Colonic mucosa (tissue), 4 donors: ENCODE results near the gene DCTN1. TPM values are rescaled to one million over a fixed set of nuclear protein-coding genes. Genes with fewer than 3 reads are reported as not detected.
A peak's percentile ranks its signal among the peaks of the same experiment; 100 is the strongest.
"Not testable (repeated sequence)": the region's sequence is repeated elsewhere in the genome, so short reads cannot be mapped to it uniquely, and the experiment has no call there.

Experiments
- DNase-seq: peaks from one replicate; pipeline ENCODE4 v3.0.0-alpha.2; 2020
- H3K27ac ChIP-seq: fragments of 200-600 bp; one replicate; pipeline ENCODE4 v1.8.0; 2021
- H3K27me3 ChIP-seq: fragments of 200-600 bp; one replicate; pipeline ENCODE4 v1.8.0; 2021
- H3K36me3 ChIP-seq: fragments of 200-600 bp; one replicate; pipeline ENCODE4 v1.8.0; 2021
- H3K4me1 ChIP-seq: fragments of 200-600 bp; one replicate; pipeline ENCODE4 v1.8.0; 2021; ENCODE audit warnings: mild to moderate bottlenecking
- H3K4me3 ChIP-seq: fragments of 200-600 bp; one replicate; pipeline ENCODE4 v1.8.0; 2021
- H3K9ac ChIP-seq, 2 donors: one replicate each; pipeline ENCODE4 v1.7.0; 2013; ENCODE audit warnings: control low read depth in 2 of 2, low read depth in 2 of 2, low read length in 2 of 2
- H3K9me3 ChIP-seq: fragments of 200-600 bp; one replicate; pipeline ENCODE4 v1.8.0; 2021
- intact Hi-C: fragments of 100-400 bp; cut with DNase I; formaldehyde crosslinking; loops from one replicate; pipeline ENCODE4 v1.14.1; 2022
- total RNA-seq, 2 donors: library from RNA; stranded (reverse); fragmentation: NEBNext Ultra II Directional in 1 of 2; extraction: Animal tissue kit (Norgen Biotek cat#: 25700) in 1 of 2; gene quantifications; one replicate each; pipeline ENCODE4 v1.2.1, GENCODE V29; 2021
- TF ChIP-seq, protein P1 (sequence below): fragments of 200-600 bp; IDR thresholded peaks from one replicate; pipeline ENCODE4 v1.8.0; 2022; ENCODE audit warnings: antibody characterized with exemption, mild to moderate bottlenecking
- donor health status: healthy.
- donor health status: DM: no; HTN: no; CAD: no.
- donor health status: DM: no; HTN: no; CAD: no.

DCTN1 gene
- total RNA-seq, 2 donors from 2014 or later = 111 to 114 TPM

DNA sequence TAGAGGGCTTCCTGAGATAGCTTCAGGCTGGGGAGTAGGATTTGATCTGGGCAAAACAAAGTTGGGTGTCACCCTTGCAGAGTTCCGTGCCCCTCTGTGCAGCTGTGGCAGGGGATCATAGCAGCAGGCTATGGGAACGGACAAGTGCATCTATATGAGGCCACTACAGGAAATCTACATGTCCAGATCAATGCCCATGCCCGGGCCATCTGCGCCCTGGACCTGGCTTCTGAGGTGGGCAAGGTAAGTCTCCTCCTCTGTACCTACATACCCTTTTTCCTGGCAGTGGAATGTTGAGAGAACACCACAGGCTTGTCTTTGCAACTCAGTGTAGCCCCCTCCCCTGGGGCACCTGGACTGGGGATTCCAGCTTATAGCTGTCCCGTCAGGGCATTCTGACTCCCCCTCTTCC, 44.9 kb upstream of the DCTN1 start:
- Histone ChIP-seq H3K9ac (no peak overlapping the region), H3K4me1 (no peaks in the 10 kb centered on the region), H3K9me3 (no peaks in the 10 kb centered on the region), H3K27me3 (no peaks in the 10 kb centered on the region), H3K36me3 (no peaks in the 10 kb centered on the region), H3K4me3 (no peak overlapping the region), H3K27ac (no peak overlapping the region)
- DNase-seq = no peak
- TF ChIP-seq, protein P1, sequence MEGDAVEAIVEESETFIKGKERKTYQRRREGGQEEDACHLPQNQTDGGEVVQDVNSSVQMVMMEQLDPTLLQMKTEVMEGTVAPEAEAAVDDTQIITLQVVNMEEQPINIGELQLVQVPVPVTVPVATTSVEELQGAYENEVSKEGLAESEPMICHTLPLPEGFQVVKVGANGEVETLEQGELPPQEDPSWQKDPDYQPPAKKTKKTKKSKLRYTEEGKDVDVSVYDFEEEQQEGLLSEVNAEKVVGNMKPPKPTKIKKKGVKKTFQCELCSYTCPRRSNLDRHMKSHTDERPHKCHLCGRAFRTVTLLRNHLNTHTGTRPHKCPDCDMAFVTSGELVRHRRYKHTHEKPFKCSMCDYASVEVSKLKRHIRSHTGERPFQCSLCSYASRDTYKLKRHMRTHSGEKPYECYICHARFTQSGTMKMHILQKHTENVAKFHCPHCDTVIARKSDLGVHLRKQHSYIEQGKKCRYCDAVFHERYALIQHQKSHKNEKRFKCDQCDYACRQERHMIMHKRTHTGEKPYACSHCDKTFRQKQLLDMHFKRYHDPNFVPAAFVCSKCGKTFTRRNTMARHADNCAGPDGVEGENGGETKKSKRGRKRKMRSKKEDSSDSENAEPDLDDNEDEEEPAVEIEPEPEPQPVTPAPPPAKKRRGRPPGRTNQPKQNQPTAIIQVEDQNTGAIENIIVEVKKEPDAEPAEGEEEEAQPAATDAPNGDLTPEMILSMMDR = no peak
- intact Hi-C loops = no loop called here

DNA sequence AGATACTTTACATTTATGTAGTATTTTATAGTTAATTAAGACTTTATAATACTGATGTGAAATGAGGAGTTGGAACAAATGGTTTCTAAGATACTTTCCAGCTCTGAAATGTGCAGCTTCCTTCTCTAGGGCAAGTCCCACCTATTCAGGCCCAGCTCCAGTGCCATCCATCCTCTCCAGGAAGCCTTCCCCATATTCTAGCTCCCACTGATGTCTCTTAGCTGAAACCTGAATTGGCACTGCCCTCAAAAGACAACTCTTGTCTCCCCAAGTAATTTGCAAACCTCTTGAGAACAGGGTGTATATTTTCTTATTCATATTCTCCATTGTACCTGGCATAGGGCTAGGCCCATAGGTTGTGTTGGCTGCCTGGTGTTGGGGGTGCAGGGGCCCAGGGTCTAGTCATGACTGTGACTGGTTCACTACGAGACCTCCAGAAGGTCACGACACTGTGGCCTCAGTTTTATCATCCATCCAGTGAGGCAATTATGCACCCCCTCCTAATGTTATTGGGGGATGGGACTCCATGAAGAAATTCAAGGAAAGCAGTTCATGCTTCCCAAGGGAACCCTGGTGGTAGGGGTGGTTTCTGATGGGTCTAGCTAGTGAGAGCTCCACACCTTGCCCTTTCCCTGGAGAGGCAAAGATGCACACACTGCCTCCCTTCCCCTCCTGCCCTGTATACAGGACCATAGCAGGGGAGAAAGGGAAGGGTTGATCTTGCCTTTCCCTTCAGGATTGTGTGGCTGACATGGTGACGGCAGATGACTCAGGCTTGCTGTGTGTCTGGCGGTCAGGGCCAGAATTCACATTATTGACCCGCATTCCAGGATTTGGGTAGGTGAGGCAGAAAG, 44.3 kb upstream of the DCTN1 start:
- no peak for DNase-seq
- Histone ChIP-seq H3K9ac (no peak overlapping the region), H3K9me3 (no peaks in the 10 kb centered on the region), H3K36me3 (no peaks in the 10 kb centered on the region), H3K4me1 (no peaks in the 10 kb centered on the region), H3K27me3 (no peaks in the 10 kb centered on the region), H3K27ac (no peak overlapping the region), H3K4me3 (no peak overlapping the region)
- TF ChIP-seq, protein P1 = no peak
- intact Hi-C loops = no loop called here

DNA sequence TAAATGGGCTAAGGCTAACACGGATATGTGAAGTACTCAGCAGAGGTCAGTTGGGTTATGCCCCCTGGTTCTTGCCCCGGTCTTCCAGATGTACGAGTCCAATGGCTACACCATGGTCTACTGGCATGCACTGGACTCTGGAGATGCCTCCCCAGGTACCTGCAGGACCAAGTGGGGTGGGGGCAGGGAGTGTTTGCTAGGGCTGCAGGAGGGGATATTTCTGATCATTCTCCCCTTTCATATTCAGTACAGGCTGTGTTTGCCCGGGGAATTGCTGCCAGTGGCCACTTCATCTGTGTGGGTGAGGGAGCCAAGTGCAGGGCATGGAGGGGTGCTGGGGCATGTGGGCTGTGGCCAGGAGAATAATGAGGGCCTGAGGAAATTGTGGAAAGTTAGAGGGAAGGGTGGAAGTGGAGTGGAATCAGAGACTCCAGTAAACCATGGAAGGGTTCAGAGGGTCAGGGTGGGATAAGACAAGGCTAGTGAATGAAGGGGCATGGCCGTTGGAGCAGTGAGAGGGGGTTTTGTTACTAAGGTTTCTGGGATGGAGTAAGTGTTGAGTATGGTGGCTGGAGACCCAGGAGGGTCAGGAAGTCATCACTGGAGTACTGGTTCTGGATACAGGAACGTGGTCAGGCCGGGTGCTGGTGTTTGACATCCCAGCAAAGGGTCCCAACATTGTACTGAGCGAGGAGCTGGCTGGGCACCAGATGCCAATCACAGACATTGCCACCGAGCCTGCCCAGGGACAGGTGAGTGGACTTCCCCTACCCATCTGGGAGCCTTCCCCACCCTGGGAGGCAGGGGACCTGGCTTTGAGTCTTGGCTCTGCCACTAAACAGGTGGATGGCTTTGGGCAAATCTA, 43.4 kb upstream of the DCTN1 start:
- Histone ChIP-seq H3K36me3 (no peaks in the 10 kb centered on the region), H3K4me3 (no peak overlapping the region), H3K27me3 (no peaks in the 10 kb centered on the region), H3K9me3 (no peaks in the 10 kb centered on the region), H3K9ac (no peak overlapping the region), H3K27ac (no peak overlapping the region), H3K4me1 (no peaks in the 10 kb centered on the region)
- no peak for DNase-seq
- TF ChIP-seq, protein P1 = no peak
- intact Hi-C loops = no loop called here

DNA sequence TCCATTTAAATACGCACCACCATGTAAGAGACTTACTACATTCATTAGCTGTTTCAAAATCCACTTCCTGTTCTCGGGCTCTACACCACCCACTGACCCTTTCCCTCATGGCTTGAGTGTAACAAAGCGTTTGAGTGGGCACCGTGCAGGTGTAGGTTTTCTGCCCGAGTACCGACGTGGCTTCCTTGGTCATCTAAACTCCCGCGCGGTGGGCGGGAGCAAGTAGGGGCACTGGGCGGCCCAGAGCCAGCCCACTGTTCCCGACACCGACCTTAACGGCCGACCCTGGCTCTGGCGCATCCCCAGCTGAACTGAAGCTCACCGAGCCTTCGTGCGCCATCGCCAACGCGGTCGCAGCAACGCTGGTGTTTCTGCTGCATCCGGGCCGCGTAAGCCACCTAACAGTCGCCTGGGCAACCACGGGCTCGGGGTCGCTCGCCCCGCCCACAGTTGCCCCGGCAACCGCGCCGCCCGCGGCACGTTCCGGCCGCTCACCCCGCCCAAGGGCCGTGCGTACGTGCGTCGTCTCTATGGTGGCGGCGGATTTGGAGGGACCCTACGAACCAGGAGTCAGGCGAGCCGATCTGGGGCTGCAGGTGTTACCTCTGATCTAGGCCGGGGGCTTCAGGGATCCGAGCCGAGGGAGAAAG, 41.2 kb upstream of the DCTN1 start, which contains the start of the genes C2orf81 and WDR54:
Gene C2orf81 (minus strand): TSS at position 399 of the 650 bp plus-strand sequence. CDS start 59 bp downstream, at position 340.
Gene WDR54 (plus strand): TSS at position 510 of the 650 bp plus-strand sequence. CDS start 424 bp downstream, outside the sequence.
- intact Hi-C loops = no loop called here
- no peaks in the 10 kb centered on the region for H3K4me1 ChIP-seq

DNA sequence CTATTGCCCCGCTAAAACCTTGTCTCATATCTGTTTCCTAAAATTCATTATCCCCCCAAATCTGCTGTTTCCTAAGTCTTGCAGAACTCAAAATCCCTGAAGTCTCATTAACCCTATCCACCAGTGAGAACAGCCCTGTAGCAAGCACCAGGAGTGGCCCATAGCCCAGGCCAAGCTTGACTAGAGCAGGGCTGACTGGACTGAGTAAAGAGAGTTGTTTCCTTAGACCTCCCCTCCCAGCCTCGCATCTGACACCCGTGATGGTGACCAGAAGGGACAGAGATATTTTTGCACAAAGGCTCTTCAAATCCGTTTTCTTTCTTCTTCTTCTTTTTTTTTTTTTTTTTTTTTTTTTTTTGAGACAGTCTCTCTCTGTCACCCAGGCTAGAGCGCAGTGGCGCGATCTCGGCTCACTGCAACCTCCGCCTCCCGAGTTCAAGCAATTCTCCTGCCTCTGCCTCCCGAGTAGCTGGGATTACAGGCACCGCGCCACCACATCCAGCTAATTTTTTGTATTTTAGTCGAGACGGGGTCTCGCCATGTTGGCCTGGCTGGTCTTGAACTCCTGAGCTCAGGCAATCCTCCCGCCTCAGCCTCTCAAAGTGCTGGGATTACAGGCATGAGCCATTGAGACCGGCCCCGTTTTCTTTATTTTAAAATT, 40.5 kb upstream of the DCTN1 start:
- H3K4me3 ChIP-seq, intact Hi-C loops, H3K36me3 ChIP-seq, H3K27me3 ChIP-seq, H3K4me1 ChIP-seq, H3K27ac ChIP-seq, DNase-seq, H3K9ac ChIP-seq, H3K9me3 ChIP-seq: not testable (repeated sequence)

More for the DNA sequence above, 41.2 kb upstream of the DCTN1 start, which contains the start of the genes C2orf81 and WDR54:
- peak within 1 kb of the TSS; percentile 57 to 79 for H3K9ac ChIP-seq
- DNase-seq = peak; percentile 87
- TF ChIP-seq, protein P1 = no peak
- H3K4me3 ChIP-seq = peak within 1 kb of the TSS; percentile 52
- no peaks in the 10 kb centered on the region for H3K9me3 ChIP-seq
- no peaks in the 10 kb centered on the region for H3K27me3 ChIP-seq
- no peaks in the 10 kb centered on the region for H3K36me3 ChIP-seq
- peak within 1 kb of the TSS; percentile 26 for H3K27ac ChIP-seq
